B cell (primary cell): ENCODE measurements around the gene ZNF45.

ENCODE experiments used
- EZH2 ChIP-seq: IDR thresholded peaks from 2 replicates; pipeline ENCODE4 v1.6.1; 2012; ENCODE audit warnings: borderline replicate concordance, low read depth, mild to moderate bottlenecking, moderate library complexity, low read length; ENCODE audit not compliant: insufficient read depth, poor library complexity, severe bottlenecking
- TF ChIP-seq, protein P1 (sequence below): fragments of 200-600 bp; IDR thresholded peaks from one replicate; pipeline ENCODE4 v1.8.0; 2022; ENCODE audit warnings: antibody characterized with exemption, mild to moderate bottlenecking

DNA sequence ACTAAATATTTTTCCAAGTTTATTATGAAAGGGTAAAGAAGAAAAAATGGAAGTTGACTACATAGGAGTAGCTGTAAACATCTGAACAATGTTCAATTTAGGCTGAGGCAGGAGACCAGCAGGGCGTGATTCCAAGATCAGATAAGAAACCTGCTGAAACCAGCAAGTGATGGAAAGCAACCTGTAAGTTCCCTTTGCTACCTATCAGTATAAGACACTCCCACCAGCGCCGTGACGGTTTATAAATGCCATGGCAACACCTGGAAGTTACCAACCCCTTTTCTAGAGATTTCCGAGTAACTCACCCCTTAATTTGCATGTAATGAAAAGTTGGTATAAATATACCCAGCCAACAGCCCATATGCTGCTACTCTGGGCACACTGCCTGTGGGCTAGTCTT, 1.1 kb upstream of the ZNF45 start:
- TF ChIP-seq, protein P1, sequence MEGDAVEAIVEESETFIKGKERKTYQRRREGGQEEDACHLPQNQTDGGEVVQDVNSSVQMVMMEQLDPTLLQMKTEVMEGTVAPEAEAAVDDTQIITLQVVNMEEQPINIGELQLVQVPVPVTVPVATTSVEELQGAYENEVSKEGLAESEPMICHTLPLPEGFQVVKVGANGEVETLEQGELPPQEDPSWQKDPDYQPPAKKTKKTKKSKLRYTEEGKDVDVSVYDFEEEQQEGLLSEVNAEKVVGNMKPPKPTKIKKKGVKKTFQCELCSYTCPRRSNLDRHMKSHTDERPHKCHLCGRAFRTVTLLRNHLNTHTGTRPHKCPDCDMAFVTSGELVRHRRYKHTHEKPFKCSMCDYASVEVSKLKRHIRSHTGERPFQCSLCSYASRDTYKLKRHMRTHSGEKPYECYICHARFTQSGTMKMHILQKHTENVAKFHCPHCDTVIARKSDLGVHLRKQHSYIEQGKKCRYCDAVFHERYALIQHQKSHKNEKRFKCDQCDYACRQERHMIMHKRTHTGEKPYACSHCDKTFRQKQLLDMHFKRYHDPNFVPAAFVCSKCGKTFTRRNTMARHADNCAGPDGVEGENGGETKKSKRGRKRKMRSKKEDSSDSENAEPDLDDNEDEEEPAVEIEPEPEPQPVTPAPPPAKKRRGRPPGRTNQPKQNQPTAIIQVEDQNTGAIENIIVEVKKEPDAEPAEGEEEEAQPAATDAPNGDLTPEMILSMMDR = no peak
- no peak for TF ChIP-seq EZH2
